HG03460 (cell line): Measurements from ENCODE around the gene FZR1.
A peak's percentile ranks its signal among the peaks of the same experiment; 100 is the strongest.
"Not testable (repeated sequence)": the region's sequence is repeated elsewhere in the genome, so short reads cannot be mapped to it uniquely, and the experiment has no call there.

ENCODE experiments used
- ATAC-seq: cut with Tn5 transposase; IDR thresholded peaks from one replicate; pipeline ENCODE4 v1.9.1; 2021; ENCODE audit not compliant: unreplicated experiment

FZR1 gene

DNA sequence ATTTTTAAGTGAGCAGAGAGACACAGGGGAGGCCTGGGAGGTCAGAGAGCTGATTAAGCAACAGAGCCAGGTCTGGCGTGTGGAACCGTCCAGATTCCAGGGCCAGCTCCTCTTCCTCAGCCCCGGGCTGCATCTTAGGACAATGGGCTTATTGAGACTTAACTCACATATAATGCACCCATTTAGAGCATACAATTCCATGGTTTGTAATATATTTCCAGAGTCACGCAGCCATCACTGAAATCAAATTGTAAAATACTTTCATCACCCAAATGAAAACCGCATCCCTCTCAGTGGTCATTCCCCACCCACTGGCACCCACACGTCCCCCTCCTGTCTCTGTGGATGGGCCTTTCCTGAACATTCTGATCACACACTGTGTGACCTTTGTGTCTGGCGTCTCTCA, 64.5 kb downstream of the FZR1 start:
- no peak for ATAC-seq

DNA sequence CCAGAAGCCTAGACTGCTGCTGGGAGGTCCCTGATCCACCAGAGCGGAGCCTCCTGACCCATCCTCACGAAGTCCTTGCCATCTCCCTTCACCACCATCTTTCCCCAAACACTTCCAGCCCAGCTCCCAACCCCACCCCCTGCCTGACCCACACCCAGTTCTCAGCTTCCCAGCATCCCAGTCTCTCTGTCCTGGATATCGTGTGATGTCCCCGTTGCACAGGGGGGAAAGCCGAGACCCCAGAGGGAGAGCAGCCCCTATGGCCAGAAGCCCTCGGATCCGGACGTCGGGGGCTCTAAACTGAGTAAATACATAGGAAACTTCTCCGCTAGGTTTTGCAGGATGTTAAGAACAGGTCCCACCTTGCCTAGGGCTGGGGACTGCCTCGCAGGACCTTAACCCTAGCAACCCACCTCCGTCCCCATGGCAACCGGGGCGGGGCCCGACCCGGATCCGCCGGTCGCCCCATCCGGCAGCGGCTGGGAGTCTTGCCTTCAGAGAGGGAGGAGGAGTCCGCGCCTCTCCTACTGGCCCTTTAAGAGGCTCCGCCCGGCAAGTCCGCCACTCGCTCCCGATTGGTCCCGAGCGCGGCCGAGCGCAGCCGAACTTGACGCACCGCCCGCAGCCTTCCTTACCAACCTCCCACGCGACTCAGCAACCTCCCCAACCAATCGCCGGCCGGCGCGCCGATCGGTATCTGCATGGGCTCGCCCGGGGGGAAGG, 66.2 kb downstream of the FZR1 start:
- ATAC-seq = peak; percentile 85

DNA sequence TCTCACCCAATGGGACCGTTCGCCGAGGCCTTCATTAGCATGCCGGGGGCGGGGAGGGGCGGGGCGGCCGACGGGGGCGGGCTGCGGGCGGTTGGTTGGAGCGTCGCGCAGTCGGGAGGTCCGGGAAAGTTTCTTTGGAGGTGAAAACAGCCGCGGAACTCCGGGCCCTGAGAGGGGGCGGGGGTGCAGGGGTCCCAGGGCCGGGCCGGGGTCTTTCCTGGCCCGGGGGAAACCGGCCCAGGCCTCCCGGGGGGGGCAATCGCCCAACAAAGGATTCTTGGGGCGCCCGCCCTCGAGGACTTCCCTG, 66.7 kb downstream of the FZR1 start, which contains the start of gene HMG20B:
HMG20B (plus strand) TSS at position 90 of the 307 bp plus-strand sequence. CDS start 366 bp downstream, outside the sequence.
- ATAC-seq = no peak

DNA sequence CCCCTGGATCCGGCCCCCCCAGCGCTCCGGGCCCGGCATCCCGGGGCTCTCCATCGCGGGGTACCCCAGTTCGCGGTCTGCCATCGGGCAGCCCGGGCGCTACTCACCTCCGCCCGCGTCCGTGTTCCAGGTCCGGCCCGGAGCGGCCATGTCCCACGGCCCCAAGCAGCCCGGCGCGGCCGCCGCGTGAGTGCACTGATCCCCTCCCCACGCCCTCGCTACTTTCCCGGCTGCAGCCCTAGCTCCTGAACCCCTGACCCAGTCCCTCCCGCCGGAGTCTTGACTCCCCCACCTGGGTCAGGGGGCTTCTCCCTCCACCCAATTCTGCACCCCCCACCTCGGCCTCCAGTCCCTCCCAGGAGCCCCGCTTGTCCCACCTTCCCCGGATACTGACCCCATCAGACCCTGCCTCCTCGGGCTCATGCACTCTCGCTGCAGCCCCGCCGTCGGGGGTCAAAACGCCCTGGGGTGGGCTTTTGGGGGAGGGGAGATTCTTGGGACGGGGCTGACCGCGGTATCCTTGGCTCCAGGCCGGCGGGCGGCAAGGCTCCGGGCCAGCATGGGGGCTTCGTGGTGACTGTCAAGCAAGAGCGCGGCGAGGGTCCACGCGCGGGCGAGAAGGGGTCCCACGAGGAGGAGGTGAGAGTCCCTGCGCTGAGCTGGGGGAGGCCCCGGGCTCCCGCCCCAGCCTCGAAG, 67.2 kb downstream of the FZR1 start:
- no peak for ATAC-seq

DNA sequence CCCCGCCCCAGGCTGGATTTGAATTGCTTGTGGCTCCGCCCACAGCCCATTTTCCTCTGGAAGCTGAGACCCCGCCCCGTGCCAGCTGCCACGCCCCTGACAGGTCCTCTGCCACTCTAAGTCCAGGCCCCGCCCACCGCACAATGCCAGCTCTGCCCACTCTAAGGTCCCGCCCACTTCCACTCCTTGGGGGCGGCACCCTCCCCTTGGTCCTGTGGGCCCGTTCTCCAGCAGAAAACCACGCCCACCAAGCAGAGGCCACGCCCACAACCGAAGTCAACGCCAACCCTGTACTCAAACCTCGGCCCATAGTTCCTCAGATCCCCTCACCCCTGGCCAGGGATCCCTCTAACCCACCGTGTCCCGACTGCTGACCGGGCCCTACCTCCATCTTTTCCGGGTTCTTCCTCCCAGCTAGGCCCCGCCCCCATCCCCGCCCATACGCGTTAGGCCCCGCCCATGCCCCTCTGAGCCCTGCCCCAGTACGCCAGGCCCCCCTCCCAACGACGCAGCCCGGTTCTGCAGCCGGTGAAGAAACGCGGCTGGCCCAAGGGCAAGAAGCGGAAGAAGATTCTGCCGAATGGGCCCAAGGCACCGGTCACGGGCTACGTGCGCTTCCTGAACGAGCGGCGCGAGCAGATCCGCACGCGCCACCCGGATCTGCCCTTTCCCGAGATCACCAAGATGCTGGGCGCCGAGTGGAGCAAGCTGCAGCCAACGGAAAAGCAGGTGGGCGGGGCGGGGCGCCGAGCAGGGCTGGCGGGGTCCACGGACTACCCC, 67.9 kb downstream of the FZR1 start:
- ATAC-seq = no peak

DNA sequence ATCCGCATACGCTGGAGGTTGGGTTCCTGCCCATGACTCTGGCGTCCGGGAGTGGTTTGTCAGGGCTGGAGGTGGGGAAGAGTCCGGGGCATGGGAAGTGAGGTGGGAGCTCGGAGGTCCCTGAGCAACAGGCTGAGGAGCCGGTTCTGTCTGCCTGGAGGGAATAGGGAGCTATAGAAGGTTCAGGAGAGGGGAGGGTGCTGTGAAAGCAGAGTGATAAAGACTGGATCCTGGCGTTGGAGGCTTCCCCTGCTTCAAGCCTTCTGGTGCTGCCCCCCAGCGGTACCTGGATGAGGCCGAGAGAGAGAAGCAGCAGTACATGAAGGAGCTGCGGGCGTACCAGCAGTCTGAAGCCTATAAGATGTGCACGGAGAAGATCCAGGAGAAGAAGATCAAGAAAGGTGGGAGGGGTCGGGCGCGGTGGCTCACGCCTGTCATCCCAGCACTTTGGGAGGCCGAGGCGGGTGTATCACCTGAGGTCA, 69.2 kb downstream of the FZR1 start:
- no peak for ATAC-seq

DNA sequence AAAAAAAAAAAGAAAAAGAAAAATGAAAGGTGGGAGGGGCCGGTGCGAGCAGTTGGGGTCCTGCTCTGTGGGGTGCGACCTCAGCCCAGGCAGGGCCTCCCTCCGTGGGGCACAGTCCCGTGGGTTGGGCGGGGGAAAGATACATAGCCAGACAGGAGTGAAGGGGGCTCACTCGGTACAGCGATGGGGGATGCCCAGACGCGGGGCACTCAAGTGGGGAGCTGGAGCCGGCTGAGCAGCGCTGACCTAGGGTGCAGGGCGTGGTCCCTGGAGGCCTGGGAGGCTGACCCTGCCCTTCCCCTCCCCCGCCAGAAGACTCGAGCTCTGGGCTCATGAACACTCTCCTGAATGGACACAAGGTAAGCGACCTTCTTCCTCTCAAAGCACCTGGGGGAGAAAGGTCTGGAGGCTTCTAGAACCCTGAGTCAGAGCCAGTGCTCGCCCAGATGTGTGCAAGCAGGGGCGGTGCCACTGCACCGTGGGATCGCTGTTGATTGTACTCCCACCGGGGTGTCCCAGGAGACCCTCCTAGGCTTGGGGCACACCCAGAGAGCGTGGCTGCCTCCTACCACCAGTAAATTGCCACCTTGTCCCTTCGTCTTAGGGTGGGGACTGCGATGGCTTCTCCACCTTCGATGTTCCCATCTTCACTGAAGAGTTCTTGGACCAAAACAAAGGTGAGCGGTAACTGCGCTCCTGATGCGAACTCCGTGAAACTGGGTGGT, 70.0 kb downstream of the FZR1 start:
- ATAC-seq = no peak

DNA sequence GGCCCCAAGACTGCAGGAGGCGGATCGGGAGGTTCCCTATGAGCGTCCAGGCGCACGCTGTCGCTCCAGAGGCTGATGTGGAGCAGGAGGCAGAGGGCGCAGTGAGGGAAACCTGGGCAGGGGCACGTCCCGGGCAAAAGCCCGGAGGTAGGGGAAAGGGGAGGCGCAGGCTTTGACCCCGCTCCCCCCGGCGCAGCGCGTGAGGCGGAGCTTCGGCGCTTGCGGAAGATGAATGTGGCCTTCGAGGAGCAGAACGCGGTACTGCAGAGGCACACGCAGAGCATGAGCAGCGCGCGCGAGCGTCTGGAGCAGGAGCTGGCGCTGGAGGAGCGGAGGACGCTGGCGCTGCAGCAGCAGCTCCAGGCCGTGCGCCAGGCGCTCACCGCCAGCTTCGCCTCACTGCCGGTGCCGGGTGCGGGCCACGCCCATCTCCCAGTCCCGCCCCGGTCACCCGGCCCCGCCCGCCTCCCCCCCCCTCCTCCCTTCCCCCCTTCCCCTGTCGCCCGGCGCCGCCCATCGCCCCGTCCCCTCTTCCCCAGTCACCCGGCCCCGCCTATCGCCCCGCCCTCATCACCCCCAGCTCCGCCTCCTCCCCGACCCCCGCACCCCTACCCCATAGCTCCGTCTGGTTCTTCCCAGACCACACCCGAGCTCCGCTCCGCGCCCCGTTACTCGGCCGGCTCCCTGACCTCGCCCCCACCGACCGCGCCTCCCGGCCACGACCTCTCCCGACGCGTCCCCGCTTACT, 70.8 kb downstream of the FZR1 start:
- no peak for ATAC-seq

DNA sequence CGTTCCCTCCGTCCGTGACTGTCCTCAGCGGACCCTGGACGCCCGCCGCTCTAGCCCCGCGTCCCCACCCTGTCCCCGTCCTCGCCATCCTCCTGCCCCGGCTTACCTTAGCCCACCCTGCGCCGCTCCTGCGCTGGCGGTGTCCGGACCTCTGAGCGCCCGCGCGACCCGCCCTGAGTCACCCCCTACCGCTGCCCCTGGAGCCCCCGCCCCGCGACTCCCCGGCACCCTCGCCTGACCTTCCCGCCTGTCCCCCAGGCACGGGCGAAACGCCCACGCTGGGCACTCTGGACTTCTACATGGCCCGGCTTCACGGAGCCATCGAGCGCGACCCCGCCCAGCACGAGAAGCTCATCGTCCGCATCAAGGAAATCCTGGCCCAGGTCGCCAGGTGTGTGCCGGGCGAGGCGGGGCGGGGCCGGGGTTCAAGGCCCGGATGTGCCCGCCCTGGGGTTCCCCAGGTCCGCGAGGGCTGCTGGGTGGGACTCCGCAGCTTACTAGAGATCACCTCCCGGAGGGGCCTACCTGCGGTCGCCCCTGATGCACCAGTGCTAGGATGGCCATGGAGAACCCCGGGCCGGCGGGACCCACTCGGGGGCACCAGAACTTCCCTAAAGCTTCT, 71.7 kb downstream of the FZR1 start:
- ATAC-seq = no peak

DNA sequence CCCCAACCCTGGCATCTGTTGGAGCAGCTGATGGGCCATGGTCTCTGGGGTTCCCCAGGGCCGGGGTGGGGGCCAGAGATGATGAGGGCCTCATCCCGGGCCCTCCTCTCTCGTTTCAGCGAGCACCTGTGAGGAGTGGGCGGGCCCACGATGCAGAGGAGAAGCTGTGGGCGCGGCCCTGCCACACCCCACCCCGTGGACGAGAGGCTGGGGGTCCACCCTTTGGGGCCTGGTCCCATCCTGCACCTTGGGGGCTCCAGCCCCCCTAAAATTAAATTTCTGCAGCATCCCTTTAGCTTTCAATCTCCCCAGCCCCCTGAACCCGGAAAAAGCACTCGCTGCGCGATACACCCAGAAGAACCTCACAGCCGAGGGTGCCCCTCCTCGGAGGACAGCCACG, 72.3 kb downstream of the FZR1 start:
- ATAC-seq = no peak

DNA sequence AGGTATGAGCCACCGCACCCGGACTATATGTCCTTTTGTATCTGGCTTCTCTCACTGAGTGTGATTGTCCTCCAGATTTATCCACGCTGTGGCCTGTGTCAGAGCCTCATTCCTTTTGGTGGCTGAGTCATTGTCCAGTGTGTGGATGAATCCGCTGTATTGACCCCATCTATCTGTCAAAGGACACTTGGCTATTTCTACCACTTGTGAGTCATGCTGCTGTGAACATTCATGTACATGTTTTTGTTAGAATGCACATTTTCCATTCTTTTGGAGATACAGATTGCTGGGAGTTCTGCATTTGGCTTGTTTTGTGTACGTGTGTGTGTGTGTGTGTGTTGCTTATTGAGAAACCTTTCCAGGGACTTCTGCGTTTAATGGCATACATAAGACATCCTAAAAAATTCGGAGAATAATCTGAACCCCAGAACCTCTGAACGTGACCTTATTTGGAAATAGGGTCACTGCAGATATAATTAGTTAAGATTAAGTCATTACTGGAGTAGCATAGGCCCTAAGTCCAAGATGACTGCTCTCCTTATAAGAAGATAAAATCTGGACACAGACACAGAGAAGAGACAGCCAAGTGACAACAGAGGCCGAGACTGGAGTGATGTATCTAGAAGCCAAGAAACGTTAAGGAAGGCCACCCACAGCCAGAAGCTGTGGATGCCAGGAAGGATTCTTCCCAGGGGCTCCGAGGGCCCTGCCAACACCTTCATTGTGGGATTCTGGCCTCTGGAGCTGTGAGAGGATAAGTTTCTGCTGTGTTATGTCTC, 74.2 kb downstream of the FZR1 start:
- ATAC-seq = no peak

DNA sequence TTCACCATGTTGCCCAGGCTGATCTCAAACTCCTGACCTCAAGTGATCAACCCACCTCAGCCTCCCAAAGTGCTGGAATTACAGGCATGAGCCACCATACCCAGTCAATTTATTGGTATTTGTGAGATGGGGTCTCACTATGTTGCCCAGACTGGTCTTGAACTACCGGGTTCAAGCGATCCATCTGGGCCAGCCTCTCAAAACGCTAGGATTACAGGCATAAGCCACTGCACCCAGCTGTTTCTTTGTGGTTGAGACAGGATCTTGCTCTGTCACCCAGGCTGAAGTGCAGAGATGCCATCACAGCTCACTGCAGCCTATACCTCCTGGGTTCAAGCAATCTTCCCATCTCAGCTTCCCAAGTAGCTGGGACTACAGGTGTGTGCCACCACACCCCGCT, 75.7 kb downstream of the FZR1 start:
- ATAC-seq = not testable (repeated sequence)

DNA sequence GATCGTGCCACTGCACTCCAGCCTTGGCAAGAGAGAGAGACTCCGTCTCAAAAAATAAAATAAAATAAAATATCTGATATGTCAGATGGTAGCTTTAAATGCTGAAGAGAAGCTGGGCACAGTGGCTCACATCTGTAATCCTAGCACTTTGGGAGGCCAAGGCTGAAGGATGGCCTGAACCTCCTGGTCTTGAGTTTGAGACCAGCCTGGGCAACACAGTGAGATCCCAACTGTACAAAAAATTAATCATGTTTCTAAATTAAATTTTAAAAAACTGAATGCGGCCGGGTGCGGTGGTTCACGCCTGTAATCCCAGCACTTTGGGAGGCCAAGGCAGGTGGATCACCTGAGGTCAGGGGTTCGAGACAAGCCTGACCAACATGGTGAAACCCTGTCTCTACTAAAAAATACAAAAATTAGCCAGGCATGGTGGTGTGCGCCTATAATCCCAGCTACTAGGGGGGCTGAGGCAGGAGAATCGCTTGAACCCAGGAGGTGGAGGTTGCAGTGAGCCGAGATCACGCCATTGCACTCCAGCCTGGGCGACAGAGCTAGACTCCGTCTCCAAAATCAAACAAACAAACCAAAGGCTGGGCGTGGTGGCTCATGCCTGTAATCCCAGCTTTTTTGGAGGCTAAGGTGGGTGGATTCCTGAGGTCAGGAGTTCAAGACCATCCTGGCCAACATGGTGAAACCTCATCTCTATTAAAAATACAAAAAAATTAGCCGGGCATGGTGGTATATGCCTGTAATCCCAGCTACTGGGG, 78.1 kb downstream of the FZR1 start:
- ATAC-seq = not testable (repeated sequence)

DNA sequence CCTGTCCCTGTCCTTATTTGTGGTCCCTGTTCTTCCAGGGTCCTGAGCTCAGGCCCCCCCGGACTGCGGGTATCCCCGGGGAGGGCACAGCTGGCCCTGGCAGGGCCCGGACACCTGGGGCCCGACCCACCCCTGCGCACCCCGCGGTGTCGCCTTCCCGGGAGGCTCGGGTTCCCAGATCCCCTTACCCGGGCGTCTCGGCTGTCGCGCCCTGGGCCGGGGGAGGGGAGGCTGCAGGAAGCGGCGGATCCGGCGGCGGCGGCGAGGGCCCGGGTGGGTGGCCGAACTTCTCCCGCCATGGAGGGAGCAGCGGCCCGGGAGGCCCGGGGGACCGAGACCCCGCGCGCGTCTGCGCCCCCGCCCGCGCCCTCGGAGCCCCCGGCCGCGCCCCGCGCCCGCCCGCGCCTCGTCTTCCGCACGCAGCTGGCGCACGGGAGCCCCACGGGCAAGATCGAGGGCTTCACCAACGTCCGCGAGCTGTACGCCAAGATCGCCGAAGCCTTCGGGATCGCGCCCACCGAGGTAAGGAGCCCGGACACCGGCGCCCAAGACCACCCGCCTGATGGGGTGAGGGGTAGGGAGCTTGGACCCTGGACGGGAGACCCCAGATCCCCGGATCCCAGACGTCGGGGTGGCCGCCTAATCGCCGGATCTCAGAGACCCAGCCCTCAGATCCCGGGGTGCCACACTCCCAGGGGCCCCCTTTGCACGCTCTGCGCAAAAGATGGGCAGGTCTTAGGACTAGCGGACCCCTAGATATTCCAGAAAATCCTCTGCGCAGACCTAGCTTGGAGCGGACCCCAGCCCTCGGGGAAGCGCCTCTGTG, 79.4 kb downstream of the FZR1 start, which contains the start of gene GIPC3:
GIPC3 (plus strand) TSS at position 178 of the 826 bp plus-strand sequence; CDS start at position 298, 120 bp downstream.
- ATAC-seq = no peak

DNA sequence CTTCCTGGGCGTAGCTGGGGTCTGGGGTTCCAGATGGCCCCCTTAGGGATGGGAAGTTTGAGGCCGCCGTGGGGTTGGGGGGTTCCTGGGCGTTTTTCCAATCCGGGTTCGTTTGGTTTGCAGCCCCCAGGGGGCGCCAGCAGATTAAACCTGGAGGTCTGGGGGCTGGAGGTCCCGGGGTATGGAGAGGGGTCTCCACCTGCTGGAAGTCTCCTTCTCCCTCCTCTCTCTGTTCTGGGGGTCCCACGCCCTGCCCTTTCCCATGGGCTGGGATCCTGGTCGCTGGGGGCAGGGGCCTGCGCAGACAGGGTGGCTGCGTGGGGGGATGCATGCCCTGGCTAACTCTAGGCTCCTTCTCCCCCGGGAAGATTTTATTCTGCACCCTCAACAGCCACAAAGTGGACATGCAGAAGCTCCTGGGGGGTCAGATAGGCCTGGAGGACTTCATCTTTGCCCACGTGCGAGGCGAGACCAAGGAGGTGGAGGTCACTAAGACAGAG, 80.1 kb downstream of the FZR1 start:
- ATAC-seq = no peak

DNA sequence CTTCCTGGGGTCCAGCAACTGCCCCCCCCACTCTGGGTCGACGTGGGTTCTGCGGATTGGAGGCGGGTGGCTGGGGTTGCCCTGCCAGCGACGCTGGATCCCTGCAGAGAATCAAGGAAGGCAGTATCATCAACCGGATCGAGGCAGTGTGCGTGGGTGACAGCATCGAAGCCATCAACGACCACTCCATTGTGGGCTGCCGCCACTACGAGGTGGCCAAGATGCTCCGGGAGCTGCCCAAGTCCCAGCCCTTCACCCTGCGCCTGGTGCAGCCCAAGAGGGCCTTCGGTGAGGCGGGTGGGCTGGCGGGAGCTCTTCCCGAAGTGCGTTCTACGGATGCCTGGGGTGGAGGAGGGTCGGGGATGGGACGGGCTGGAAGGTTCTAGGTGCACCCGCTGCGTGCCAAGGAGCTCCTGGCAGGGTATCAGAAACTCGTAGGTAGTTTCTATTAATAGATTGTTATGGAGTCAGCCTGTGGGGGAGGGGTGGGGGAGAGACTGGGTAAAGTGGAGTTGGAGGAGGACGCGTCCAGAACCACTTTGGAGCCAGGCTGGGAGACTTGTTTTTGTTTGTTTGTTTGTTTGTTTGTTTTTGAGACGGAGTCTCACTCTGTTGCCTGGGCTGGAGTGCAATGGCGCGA, 80.7 kb downstream of the FZR1 start:
- no peak for ATAC-seq
